Esophagus muscularis mucosa (tissue), 4 donors: Measurements from ENCODE around the gene ITPR2. TPM values are rescaled to one million over a fixed set of nuclear protein-coding genes. Genes with fewer than 3 reads are reported as not detected.

Source experiments
- DNase-seq: peaks from one replicate; pipeline ENCODE4 v3.0.0-alpha.2; 2017; ENCODE audit errors: extremely low spot score
- H3K27ac ChIP-seq, 4 donors: fragments of 200-600 bp; sonication (generic); replicated peaks in 1 of 4; 1 replicate in 3 of 4; 2 replicates in 1 of 4; pipeline ENCODE4 v1.5.1; 2016 to 2019; ENCODE audit warnings: mild to moderate bottlenecking in 1 of 4
- H3K27me3 ChIP-seq, 4 donors: fragments of 200-600 bp; sonication (generic); one replicate each; pipeline versions ENCODE4 v1.5.1 to v1.6.0; 2016 to 2019
- H3K36me3 ChIP-seq, 4 donors: fragments of 200-600 bp; sonication (generic); one replicate each; pipeline ENCODE4 v1.5.1; 2016 to 2019
- H3K4me1 ChIP-seq, 4 donors: fragments of 200-600 bp; sonication (generic); one replicate each; pipeline ENCODE4 v1.5.1; 2016 to 2019
- H3K4me3 ChIP-seq, 4 donors: fragments of 200-600 bp; sonication (generic); 1 replicate in 2 of 4; 2 replicates in 2 of 4; pipeline ENCODE4 v1.5.1; 2016 to 2019; ENCODE audit warnings: mild to moderate bottlenecking in 4 of 4, moderate library complexity in 1 of 4
- H3K9me3 ChIP-seq, 4 donors: fragments of 200-600 bp; sonication (generic); 1 replicate in 3 of 4; 2 replicates in 1 of 4; pipeline ENCODE4 v1.5.1; 2016 to 2019
- CTCF ChIP-seq, 3 experiments: fragments of 200-600 bp in 2 of 3; fragments of 450-650 bp in 1 of 3; sonication (generic) in 2 of 3; IDR thresholded peaks; one replicate each; pipeline ENCODE4 v1.5.1; 2017 to 2019; ENCODE audit warnings: antibody characterized with exemption in 3 of 3, mild to moderate bottlenecking in 2 of 3, moderate library complexity in 1 of 3
- EP300 ChIP-seq: sonication (generic); formaldehyde crosslinking; IDR thresholded peaks from one replicate; pipeline ENCODE4 v1.6.1; 2017; ENCODE audit warnings: antibody characterized with exemption
- POLR2A ChIP-seq: fragments of 450-650 bp; IDR thresholded peaks from one replicate; pipeline ENCODE4 v1.6.1; 2017; ENCODE audit warnings: antibody characterized with exemption, moderate library complexity, mild to moderate bottlenecking, low read depth
- POLR2AphosphoS5 ChIP-seq, 2 donors: sonication (generic); formaldehyde crosslinking; IDR thresholded peaks; one replicate each; pipeline ENCODE4 v1.6.1; 2017; ENCODE audit warnings: antibody characterized with exemption in 2 of 2
- WGBS: methylation state at CpG from one replicate; pipeline ENCODE4 v1.1.5; 2018; 5-methylcytosine and 5-hydroxymethylcytosine counted together
- intact Hi-C: fragments of 100-400 bp; cut with DNase I; formaldehyde crosslinking; loops from one replicate; pipeline ENCODE4 v1.15.1; 2023
- total RNA-seq, 4 donors: library from RNA; depleted of rRNA; stranded (reverse); fragments of >200 nt; gene quantifications; one replicate each; pipeline versions ENCODE4 v1.1.0 to v1.2.1, GENCODE V29; 2016

ITPR2 gene
- total RNA-seq, 4 donors from 2014 or later: 23.7 to 26.6 (median 25.4) TPM

GRCh38 chr12:26566675-26567074 lies 266.3 kb downstream of the ITPR2 start:
- H3K27me3 ChIP-seq: no peaks in the 10 kb centered on the region
- H3K4me3 ChIP-seq: no peak overlapping the region
- DNase-seq: no peak
- peaks cover 0 to 2% (median 0%) of the 10 kb centered on the region in 4 donors for H3K36me3 ChIP-seq
- WGBS: 47% methylated on average over 2 of the region's 2 CpGs
- TF ChIP-seq POLR2A (no peak), POLR2AphosphoS5 (IDR thresholded peaks at IDR 0.05) (no peak), EP300 (no peak), CTCF (IDR thresholded peaks at IDR 0.05) (no peak)
- no peak overlapping the region for H3K27ac ChIP-seq
- peaks cover 0 to 12% (median 10%) of the 10 kb centered on the region in 4 donors for H3K4me1 ChIP-seq
- intact Hi-C loops: no loop called here
- H3K9me3 ChIP-seq: no peaks in the 10 kb centered on the region

GRCh38 chr12:26566186-26566585 lies 266.8 kb downstream of the ITPR2 start:
- DNase-seq: no peak
- peaks cover 0 to 12% (median 10%) of the 10 kb centered on the region in 4 donors for H3K4me1 ChIP-seq
- no peaks in the 10 kb centered on the region for H3K9me3 ChIP-seq
- no peak overlapping the region for H3K4me3 ChIP-seq
- H3K27ac ChIP-seq: no peak overlapping the region
- intact Hi-C loops: no loop called here
- H3K27me3 ChIP-seq: no peaks in the 10 kb centered on the region
- H3K36me3 ChIP-seq: peaks cover 0 to 6% (median 2%) of the 10 kb centered on the region in 4 donors
- TF ChIP-seq EP300 (no peak), POLR2AphosphoS5 (IDR thresholded peaks at IDR 0.05) (no peak), POLR2A (no peak)

GRCh38 chr12:26564391-26564790 lies 268.6 kb downstream of the ITPR2 start:
- WGBS: 86% methylated on average over 5 of the region's 5 CpGs
- Histone ChIP-seq H3K27me3 (no peaks in the 10 kb centered on the region), H3K4me3 (no peak overlapping the region), H3K36me3 (peaks cover 0 to 15% (median 4%) of the 10 kb centered on the region in 4 donors), H3K9me3 (no peaks in the 10 kb centered on the region), H3K27ac (no peak overlapping the region), H3K4me1 (peaks cover 0 to 12% (median 10%) of the 10 kb centered on the region in 4 donors)
- DNase-seq: no peak
- intact Hi-C loops: no loop called here
- TF ChIP-seq POLR2AphosphoS5 (IDR thresholded peaks at IDR 0.05) (no peak), CTCF (IDR thresholded peaks at IDR 0.05) (no peak), POLR2A (no peak), EP300 (no peak)

GRCh38 chr12:26563552-26563951 lies 269.4 kb downstream of the ITPR2 start:
- Histone ChIP-seq H3K9me3 (no peaks in the 10 kb centered on the region), H3K4me3 (no peak overlapping the region), H3K36me3 (peaks cover 0 to 15% (median 4%) of the 10 kb centered on the region in 4 donors), H3K27ac (no peak overlapping the region), H3K27me3 (no peaks in the 10 kb centered on the region), H3K4me1 (peaks cover 0 to 12% (median 10%) of the 10 kb centered on the region in 4 donors)
- no peak for TF ChIP-seq POLR2A
- no peak for TF ChIP-seq EP300
- no peak for TF ChIP-seq CTCF (IDR thresholded peaks at IDR 0.05)
- no peak for TF ChIP-seq POLR2AphosphoS5 (IDR thresholded peaks at IDR 0.05)
- intact Hi-C loops: no loop called here
- DNase-seq: no peak
- 90% methylated on average over 4 of the region's 4 CpGs for WGBS

- intact Hi-C loops: no loop called here
- TF ChIP-seq CTCF (IDR thresholded peaks at IDR 0.05): no peak
- TF ChIP-seq POLR2AphosphoS5 (IDR thresholded peaks at IDR 0.05): no peak
- no peak for TF ChIP-seq EP300
- no peak for TF ChIP-seq POLR2A
- no peaks in the 10 kb centered on the region for H3K27me3 ChIP-seq
- no peaks in the 10 kb centered on the region for H3K9me3 ChIP-seq
- no peak overlapping the region for H3K4me3 ChIP-seq
- DNase-seq: no peak
- peaks cover 0 to 17% (median 8%) of the 10 kb centered on the region in 4 donors for H3K36me3 ChIP-seq
- H3K27ac ChIP-seq: no peak overlapping the region
- WGBS: 100% methylated on average over 4 of the region's 4 CpGs
- H3K4me1 ChIP-seq: no peaks in the 10 kb centered on the region
Measured at GRCh38 chr12:26557326-26557725, 275.7 kb downstream of the ITPR2 start.
